HG03439 (cell line): Measurements from ENCODE around the gene PLEKHA4.
"Not testable (repeated sequence)": the region's sequence is repeated elsewhere in the genome, so short reads cannot be mapped to it uniquely, and the experiment has no call there.

Experiments used
- ATAC-seq: cut with Tn5 transposase; IDR thresholded peaks from one replicate; pipeline ENCODE4 v1.9.1; 2021; ENCODE audit warnings: mild to moderate bottlenecking, moderate library complexity; ENCODE audit not compliant: unreplicated experiment

PLEKHA4 gene

DNA sequence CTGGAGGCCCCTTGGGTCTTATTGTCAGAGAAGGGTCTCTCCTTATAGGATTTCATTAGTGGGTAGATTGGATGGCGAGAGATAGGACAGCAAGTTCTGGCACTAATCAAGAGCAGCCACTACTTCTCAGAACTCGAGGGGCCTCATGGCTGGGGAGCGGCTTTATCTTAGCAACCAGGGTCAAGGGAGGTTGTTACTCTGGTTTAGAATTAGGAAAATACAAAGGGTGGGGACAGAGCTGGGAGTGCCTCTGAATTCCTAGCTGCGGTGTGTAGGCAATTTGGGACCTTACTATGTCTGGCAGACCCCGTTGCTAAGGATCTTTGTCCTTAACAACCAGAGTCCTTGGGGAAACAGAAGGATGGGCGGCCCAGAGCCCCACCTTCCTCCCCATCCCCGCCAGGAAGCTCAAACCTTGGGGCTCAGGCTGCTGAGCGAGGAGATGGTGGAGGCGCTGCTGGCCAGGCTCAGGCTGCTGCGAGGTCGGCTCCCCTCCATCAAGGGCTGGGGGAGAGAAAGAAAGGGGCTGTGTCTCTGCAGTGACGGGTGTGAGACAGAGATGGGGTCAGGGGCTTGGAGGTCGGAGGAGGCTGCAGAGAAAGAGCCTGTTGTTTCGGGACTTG lies 1.2 kb downstream of the PLEKHA4 start:
- ATAC-seq: no peak

- ATAC-seq: no peak
Observed at GRCh38 chr19:48866692-48867091, 1.7 kb downstream of the PLEKHA4 start.

DNA sequence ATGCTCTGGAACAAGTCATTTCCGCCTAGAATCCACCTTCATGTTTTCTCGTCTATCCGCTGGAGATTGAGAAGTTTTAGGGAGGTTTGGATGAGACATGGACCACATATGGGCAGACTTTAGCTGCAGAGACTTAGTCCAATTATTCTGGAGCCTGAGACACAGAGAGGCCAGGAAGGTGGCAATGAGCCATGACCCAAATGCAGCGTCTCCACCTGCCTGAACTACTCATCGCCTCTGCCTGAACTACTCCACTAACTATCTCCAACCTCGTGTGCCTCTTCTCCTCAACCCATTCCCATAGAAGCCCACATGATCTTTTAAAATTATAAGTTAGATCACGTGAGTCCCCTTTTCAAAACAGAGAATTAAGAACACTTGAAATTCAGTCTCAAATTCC lies 5.6 kb downstream of the PLEKHA4 start:
- ATAC-seq: no peak

DNA sequence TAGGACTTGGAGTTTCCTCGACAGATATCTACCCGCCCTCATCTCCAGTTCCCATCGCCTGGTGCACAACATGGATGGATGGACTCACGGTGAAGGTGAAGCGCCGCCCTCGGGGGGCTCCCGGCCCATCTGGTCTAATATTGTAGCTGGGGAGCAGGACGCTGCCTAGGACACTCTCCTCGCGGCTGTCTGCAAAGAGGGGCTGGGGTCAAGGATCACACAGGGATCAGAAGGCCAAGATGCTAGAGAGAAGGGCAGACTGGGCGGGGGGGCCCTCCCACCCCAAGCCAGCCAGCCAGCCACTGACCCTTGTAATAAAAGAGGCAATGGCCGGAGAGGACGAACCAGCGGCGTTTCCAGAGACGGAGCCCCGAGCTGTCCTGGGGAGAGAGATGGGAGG lies 7.1 kb downstream of the PLEKHA4 start:
- no peak for ATAC-seq

- no peak for ATAC-seq
Observed at GRCh38 chr19:48859711-48860572, 8.5 kb downstream of the PLEKHA4 start.

DNA sequence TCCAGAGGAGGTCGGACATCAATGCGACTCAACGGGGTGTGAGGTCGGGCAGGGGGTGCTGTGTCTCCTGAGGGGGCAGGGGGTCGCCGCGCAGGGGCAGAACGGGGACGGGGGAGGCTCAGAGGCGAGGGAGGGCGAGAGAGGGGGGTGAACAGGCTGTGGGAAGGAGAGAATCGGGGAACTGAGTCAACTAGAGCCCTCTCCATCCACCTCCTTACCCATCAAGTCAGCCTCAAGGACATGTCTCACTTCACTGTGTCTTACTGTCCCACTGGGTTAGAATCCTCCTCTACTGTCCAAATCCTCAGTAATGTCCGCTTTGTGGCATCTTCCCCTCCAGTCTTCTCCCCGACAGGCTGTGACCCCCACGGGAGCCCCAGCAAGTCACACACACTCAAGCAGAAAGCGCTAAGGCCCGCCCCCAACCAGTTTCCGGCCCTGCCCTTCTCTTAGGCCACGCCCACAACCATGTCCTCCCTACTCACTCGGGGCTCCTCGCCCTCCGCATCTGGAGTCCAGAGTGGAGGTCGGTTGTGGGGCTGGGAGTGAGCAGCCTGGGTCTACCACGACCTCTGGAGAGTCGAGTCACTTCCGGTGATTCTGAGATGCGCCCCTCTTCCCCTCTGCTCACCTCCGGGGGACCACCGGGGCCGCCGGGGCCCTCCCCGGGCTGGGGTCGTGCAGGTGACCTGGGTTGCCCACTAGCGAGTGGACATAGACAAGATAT lies 9.3 kb downstream of the PLEKHA4 start:
- ATAC-seq: no peak

GRCh38 chr19:48856921-48857320 lies 11.5 kb downstream of the PLEKHA4 start:
- no peak for ATAC-seq

DNA sequence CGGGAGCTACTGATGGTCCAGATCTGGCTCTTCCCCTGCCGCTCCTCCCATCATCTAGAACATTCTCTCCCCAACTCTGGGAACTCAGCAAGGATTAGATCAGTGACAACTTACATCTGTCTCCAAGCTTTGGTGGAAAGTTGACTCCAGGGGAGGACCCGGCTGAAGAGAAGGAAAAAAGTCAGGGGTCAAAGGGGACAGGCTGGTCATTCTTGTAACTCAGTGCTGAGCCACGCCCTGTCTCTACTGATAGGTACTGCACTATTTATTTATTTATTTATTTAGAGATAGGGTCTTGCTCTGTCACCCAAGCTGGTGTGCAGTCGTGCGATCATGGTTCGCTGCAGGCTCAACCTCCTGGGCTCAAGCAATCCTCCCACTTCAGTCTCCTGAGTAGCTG lies 14.3 kb downstream of the PLEKHA4 start:
- ATAC-seq: no peak

GRCh38 chr19:48853483-48853882 lies 14.9 kb downstream of the PLEKHA4 start:
- no peak for ATAC-seq

DNA sequence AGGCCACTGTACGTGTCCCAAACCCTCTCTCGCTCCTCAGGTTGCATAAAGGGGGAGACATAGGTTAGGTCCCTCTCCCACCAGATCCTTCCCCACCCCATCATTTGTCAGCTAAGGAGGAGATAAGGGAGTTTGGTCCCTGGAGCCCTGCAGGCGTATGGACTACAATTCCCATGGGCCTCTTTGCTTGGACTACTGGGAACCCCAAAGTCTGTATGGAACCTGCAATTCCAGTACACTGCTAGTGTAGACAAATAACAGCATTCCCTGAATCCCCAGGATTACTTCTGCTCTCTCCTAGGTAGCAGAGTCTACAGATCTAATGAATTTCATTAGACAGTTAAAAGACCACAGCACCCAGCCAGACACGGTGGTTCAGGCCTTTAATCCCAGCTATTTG lies 16.1 kb downstream of the PLEKHA4 start:
- ATAC-seq: no peak

GRCh38 chr19:48846659-48847058 lies 21.8 kb downstream of the PLEKHA4 start:
- ATAC-seq: not testable (repeated sequence)

DNA sequence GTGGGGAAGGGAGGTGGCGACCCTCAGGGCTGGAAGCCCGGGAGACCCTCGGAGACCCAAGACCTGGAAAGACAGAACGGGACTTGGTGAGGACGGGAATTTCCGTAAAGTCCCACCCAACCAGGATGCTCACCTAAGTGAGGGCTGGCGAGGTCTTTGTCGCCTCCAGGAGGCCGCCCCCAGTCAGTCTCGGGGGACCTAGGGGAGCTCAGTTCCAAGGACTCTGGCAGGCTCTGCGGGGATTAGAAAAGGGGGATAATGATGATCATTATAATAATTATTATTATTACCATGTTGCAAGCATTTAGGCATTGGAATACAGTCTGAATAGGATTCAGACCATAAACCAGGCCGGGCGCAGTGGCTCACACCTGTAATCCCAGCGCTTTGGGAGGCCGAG lies 23.0 kb downstream of the PLEKHA4 start:
- no peak for ATAC-seq

- ATAC-seq: no peak
Observed at GRCh38 chr19:48844472-48844871, 23.9 kb downstream of the PLEKHA4 start.

DNA sequence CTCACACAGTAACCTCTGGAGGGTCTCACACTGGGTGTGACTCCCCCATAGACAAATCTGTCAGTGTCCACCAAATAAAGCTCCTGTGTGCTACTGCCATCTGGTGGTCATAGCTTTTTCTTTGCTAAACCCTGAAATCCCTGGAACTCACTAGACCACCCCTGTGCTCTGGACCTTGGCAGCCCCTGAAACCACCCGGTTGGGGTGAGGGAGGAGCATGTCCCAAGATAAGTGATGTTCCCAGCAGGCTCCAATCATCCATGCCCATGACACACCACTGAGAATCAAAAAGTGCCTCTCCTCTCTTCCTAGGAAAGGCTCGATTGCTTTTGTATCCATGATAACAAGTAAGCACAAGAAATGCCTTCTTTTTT lies 25.6 kb downstream of the PLEKHA4 start:
- no peak for ATAC-seq

- ATAC-seq: no peak
Observed at GRCh38 chr19:48841571-48841970, 26.8 kb downstream of the PLEKHA4 start.

- ATAC-seq: no peak
Observed at GRCh38 chr19:48841047-48841446, 27.4 kb downstream of the PLEKHA4 start.

- ATAC-seq: no peak
Observed at GRCh38 chr19:48837687-48838086, 30.7 kb downstream of the PLEKHA4 start.

DNA sequence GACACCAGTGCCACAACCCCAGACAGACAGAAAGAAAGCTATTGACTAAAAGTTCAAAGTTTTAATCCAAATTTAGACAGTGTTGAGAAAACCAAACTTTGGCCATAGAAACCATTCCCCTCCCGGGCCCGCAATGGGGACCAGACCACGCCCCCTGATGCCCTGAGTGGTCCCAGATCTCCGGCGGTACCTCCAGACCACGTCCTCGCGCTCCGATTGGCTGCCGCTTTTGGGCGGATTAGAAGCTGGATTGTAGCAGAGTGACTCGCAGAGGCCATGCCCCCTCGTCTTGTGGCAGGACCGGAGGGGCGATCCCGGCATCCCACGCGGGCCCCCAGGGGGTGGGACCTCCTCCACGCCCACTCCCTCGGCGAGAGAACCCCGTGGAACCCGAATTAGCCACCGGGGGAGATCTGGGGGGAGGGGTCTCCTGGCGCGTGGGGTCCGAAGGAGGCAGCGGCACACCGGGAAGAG lies 31.3 kb downstream of the PLEKHA4 start:
- ATAC-seq: peak; percentile 72

DNA sequence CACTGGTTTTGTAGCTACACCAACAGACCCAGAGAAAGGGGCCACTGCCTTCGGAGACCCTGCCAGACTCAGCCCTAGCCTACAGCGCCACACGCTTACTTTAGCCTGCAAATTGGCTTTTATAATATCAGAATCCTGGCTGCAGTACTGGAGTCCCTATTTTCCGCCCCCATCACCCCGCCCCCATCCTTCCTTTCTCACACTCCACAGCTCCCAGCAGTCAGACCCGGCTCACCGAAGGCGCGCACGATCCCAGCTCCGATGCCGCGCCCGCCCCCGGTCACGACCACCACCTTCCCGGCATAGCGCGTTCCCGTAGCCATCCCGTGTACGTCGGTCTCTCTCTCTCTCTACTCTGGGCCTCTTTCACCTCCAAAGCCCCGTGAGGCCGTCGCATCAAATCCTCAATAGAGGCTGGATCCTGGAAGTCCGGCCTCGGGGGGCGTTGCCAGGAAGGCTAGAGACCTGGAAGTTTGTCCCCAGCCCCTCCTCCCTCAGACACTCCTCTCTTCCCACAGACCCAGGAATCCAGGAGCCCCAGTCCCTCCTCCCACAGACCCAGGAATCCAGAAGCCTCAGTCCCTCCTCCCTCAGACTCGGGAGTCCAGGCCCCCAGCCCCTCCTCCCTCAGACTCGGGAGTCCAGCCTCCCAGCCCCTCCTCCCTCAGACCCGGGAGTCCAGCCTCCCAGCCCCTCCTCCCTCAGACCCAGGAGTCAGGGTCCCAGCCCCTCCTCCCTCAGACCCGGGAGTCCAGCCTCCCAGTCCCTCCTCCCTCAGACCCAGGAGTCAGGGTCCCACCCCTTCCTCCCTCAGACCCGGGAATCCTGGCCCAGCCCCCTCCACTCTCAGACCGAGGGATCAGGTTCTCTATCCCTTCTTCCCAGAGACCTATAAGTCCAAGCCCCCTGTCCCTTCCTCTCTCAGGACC lies 32.1 kb downstream of the PLEKHA4 start, which contains the start of gene HSD17B14:
Gene HSD17B14, minus strand, starts transcription at position 403 of the 929 bp plus-strand sequence. Its CDS starts 80 bp downstream, at position 323.
- no peak for ATAC-seq

DNA sequence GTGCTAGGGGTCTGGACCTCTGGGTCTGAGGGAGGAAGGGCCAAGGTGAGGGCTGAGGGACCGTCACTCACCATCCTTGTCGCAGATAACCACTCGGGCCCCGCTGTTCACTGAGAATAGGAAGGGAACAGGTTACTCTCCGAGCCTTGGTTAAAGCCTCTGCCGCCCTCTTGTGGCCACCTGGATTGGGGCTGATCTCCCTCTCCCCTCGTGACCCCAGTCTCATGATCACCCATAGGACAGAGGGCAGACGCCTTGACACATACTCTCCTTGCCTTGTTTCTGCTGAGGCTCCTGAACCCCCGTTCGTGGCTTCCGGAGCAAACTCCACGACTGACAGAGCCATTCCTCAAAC lies 32.7 kb downstream of the PLEKHA4 start:
- ATAC-seq: no peak

DNA sequence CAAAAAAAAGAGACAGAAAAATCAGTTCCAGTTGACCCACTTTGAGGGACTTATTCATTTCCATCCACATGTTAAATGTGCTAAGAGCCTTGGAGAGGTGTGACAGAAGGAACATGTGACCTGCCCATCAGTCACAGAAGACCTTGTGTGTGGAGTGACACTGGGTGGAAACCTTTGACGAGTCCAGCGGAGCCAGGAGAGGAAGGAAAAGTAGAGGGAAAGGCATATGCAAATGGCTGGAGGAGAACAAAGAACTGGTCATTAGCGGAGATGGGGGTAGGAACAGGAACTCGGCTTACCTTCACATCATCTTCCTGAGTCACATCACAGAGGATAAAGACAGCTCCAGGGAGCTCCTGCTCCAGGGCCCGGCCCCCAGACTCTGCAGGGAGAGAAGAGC lies 34.4 kb downstream of the PLEKHA4 start:
- no peak for ATAC-seq
